RWPE2 (cell line): ENCODE results near the gene PCF11.
A peak's percentile ranks its signal among the peaks of the same experiment; 100 is the strongest.

ENCODE experiments used
- ATAC-seq: fragments of 200-7000 bp; cut with Tn5 transposase; 3 replicates; pipeline ENCODE4 v1.9.1; 2021; ENCODE audit warnings: low read depth
- DNase-seq: peaks from one replicate; pipeline ENCODE4 v3.0.0-alpha.2; 2020; ENCODE audit warnings: low spot score
- H3K27ac ChIP-seq: fragments of 450-650 bp; 2 replicates; pipeline ENCODE4 v1.5.1; 2017; ENCODE audit warnings: mild to moderate bottlenecking; ENCODE audit not compliant: poor library complexity, severe bottlenecking
- H3K27me3 ChIP-seq: fragments of 250-450 bp; sonication (Bioruptor Pico); 2 replicates; pipeline ENCODE4 v1.5.1; 2021; ENCODE audit warnings: mild to moderate bottlenecking, moderate library complexity; ENCODE audit not compliant: insufficient read depth, poor library complexity, severe bottlenecking
- H3K36me3 ChIP-seq: fragments of 250-450 bp; sonication (Bioruptor Pico); 2 replicates; pipeline ENCODE4 v1.5.1; 2020; ENCODE audit warnings: low read depth, mild to moderate bottlenecking, moderate library complexity
- H3K4me1 ChIP-seq: fragments of 250-450 bp; sonication (Bioruptor Pico); 2 replicates; pipeline ENCODE4 v1.5.1; 2021; ENCODE audit warnings: mild to moderate bottlenecking, moderate library complexity; ENCODE audit not compliant: insufficient read depth, poor library complexity, severe bottlenecking
- H3K4me3 ChIP-seq: fragments of 250-450 bp; sonication (Bioruptor Pico); 2 replicates; pipeline ENCODE4 v1.5.1; 2021; ENCODE audit warnings: mild to moderate bottlenecking, moderate library complexity; ENCODE audit not compliant: severe bottlenecking
- H3K9me3 ChIP-seq: fragments of 250-450 bp; sonication (Bioruptor Pico); 2 replicates; pipeline ENCODE4 v1.5.1; 2021; ENCODE audit warnings: mild to moderate bottlenecking, moderate library complexity; ENCODE audit not compliant: severe bottlenecking
- CTCF ChIP-seq: fragments of 450-650 bp; IDR thresholded peaks from one replicate; pipeline ENCODE4 v1.5.1; 2017; ENCODE audit warnings: mild to moderate bottlenecking, moderate library complexity; ENCODE audit not compliant: poor library complexity, severe bottlenecking

Gene PCF11

GRCh38 chr11:83174008-83174407 is 17.1 kb downstream of the PCF11 start:
- H3K36me3 ChIP-seq: peaks cover 96% of the 10 kb centered on the region
- no peaks in the 10 kb centered on the region for H3K27me3 ChIP-seq
- H3K4me3 ChIP-seq: no peak overlapping the region
- no peak for DNase-seq
- no peak for ATAC-seq
- no peaks in the 10 kb centered on the region for H3K9me3 ChIP-seq
- H3K4me1 ChIP-seq: peaks cover 6% of the 10 kb centered on the region
- TF ChIP-seq CTCF: no peak
- no peak overlapping the region for H3K27ac ChIP-seq

- DNase-seq (no peak), ATAC-seq (no peak)
- no peak for TF ChIP-seq CTCF
- Histone ChIP-seq H3K9me3 (no peaks in the 10 kb centered on the region), H3K4me3 (no peak overlapping the region), H3K36me3 (peaks cover 96% of the 10 kb centered on the region), H3K4me1 (peaks cover 6% of the 10 kb centered on the region), H3K27me3 (no peaks in the 10 kb centered on the region), H3K27ac (no peak overlapping the region)
Observed at GRCh38 chr11:83175815-83176214, 18.9 kb downstream of the PCF11 start.

GRCh38 chr11:83181815-83182214 is 24.9 kb downstream of the PCF11 start:
- peaks cover 100% of the 10 kb centered on the region for H3K36me3 ChIP-seq
- ATAC-seq: no peak
- no peaks in the 10 kb centered on the region for H3K9me3 ChIP-seq
- no peak overlapping the region for H3K4me3 ChIP-seq
- no peak overlapping the region for H3K27ac ChIP-seq
- H3K4me1 ChIP-seq: peaks cover 4% of the 10 kb centered on the region
- no peak for DNase-seq
- no peak for TF ChIP-seq CTCF
- no peaks in the 10 kb centered on the region for H3K27me3 ChIP-seq

- H3K4me3 ChIP-seq: no peak overlapping the region
- no peak for ATAC-seq
- peaks cover 72% of the 10 kb centered on the region for H3K36me3 ChIP-seq
Observed at GRCh38 chr11:83185767-83186166, 28.8 kb downstream of the PCF11 start.

GRCh38 chr11:83187465-83187864 is 30.5 kb downstream of the PCF11 start:
- H3K36me3 ChIP-seq: peaks cover 72% of the 10 kb centered on the region
- no peak overlapping the region for H3K4me3 ChIP-seq
- ATAC-seq (peak; percentile 35; the same call in 2 of the 3 replicates), DNase-seq (no peak)
- H3K27ac ChIP-seq: no peak overlapping the region
- H3K4me1 ChIP-seq: peaks cover 5% of the 10 kb centered on the region
- H3K9me3 ChIP-seq: no peaks in the 10 kb centered on the region
- TF ChIP-seq CTCF: no peak
- no peaks in the 10 kb centered on the region for H3K27me3 ChIP-seq

More at GRCh38 chr11:83185767-83186166, 28.8 kb downstream of the PCF11 start:
- no peak for TF ChIP-seq CTCF
- no peaks in the 10 kb centered on the region for H3K27me3 ChIP-seq
- no peak for DNase-seq
- H3K9me3 ChIP-seq: no peaks in the 10 kb centered on the region
- H3K27ac ChIP-seq: no peak overlapping the region
- H3K4me1 ChIP-seq: peaks cover 4% of the 10 kb centered on the region
